HG03045 (cell line): ENCODE data around the gene CDC42SE1.
A peak's percentile ranks its signal among the peaks of the same experiment; 100 is the strongest.
"Not testable (repeated sequence)": the region's sequence is repeated elsewhere in the genome, so short reads cannot be mapped to it uniquely, and the experiment has no call there.

Source experiments
- ATAC-seq: cut with Tn5 transposase; IDR thresholded peaks from one replicate; pipeline ENCODE4 v1.9.1; 2021; ENCODE audit warnings: mild to moderate bottlenecking, moderate library complexity; ENCODE audit not compliant: unreplicated experiment

The CDC42SE1 gene

GRCh38 chr1:151059109-151060006, at the start of gene CDC42SE1:
CDC42SE1 (minus strand) TSS chr1:151059622; CDS start chr1:151055730, 3,892 bp downstream.
- peak; percentile 80 for ATAC-seq

- no peak for ATAC-seq
Measured at GRCh38 chr1:151108331-151108730, 48.9 kb upstream of the CDC42SE1 start.

GRCh38 chr1:151106894-151107293, 47.5 kb upstream of the CDC42SE1 start:
- ATAC-seq = no peak

- ATAC-seq = no peak
Measured at GRCh38 chr1:151104630-151105029, 45.2 kb upstream of the CDC42SE1 start.

- ATAC-seq = no peak
Measured at GRCh38 chr1:151098126-151098525, 38.7 kb upstream of the CDC42SE1 start.

- not testable (repeated sequence) for ATAC-seq
Measured at GRCh38 chr1:151097426-151097825, 38.0 kb upstream of the CDC42SE1 start.

- no peak for ATAC-seq
Measured at GRCh38 chr1:151085953-151086559, 26.6 kb upstream of the CDC42SE1 start.

- ATAC-seq = no peak
Measured at GRCh38 chr1:151072224-151072623, 12.8 kb upstream of the CDC42SE1 start.

GRCh38 chr1:151070474-151071276, 11.3 kb upstream of the CDC42SE1 start, which contains the start of gene GABPB2:
GABPB2 (plus strand) TSS chr1:151070761; CDS start chr1:151088190, 17,429 bp downstream.
- peak; percentile 71 for ATAC-seq

GRCh38 chr1:151069103-151069486, 9.7 kb upstream of the CDC42SE1 start:
- ATAC-seq = no peak

- ATAC-seq = no peak
Measured at GRCh38 chr1:151067185-151067584, 7.8 kb upstream of the CDC42SE1 start.

GRCh38 chr1:151065089-151065645, 5.7 kb upstream of the CDC42SE1 start:
- ATAC-seq = no peak

GRCh38 chr1:151062741-151063371, 3.4 kb upstream of the CDC42SE1 start:
- ATAC-seq = no peak

- ATAC-seq = no peak
Measured at GRCh38 chr1:151061704-151062103, 2.3 kb upstream of the CDC42SE1 start.

- no peak for ATAC-seq
Measured at GRCh38 chr1:151060657-151061421, 1.4 kb upstream of the CDC42SE1 start.

- no peak for ATAC-seq
Measured at GRCh38 chr1:151060007-151060656, 710 bp upstream of the CDC42SE1 start, which contains the start of gene MLLT11. MLLT11 (plus strand) TSS chr1:151060397; CDS start chr1:151067225, 6,828 bp downstream.

- no peak for ATAC-seq
Measured at GRCh38 chr1:151058692-151059091, 730 bp downstream of the CDC42SE1 start.

- ATAC-seq = no peak
Measured at GRCh38 chr1:151056149-151056548, 3.3 kb downstream of the CDC42SE1 start.

GRCh38 chr1:151055581-151055980, 3.8 kb downstream of the CDC42SE1 start:
- no peak for ATAC-seq
